ENCODE results near the gene PPA2.
"Not testable (repeated sequence)": the region's sequence is repeated elsewhere in the genome, so short reads cannot be mapped to it uniquely, and the experiment has no call there.

The PPA2 gene

DNA sequence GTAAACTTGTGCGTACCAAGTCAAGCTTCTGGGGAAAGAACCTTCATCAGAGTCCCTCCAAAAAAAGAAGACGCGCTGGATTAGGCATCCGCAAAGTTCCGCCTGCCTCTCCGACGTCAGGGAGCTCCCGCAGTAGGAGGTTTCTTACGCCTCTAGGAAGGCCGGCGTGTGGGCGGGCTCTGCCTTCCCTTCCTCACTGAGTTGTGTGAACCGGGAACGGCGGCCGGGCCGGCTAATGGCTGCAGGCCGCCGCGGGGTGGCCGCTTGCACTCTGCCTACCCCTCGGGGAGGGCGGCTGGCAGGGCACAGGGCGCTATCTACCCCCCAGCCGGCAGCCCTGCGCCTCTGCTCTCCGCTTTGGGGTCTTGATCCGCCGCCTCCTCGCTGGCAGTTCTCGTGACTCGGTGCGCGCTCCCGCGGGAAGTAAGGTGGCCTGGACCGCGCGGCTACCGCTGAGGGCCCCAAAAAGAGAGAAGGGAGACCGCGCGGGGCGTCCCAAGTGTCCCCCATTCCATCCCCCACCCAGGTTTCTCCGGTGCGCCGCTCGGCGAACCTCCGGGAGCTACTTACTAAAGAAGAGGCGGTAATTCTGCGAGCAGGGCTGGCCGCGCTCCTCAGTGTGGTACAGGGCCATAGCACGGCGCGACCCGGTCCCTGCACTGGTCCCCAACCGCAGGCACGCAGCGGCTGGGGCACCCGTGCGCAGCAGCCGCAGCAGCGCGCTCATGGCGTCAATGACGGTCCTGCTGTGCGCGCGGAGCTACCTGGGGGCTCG is at the start of gene PPA2:
TSS of gene PPA2 (minus strand) at position 739 of the 775 bp plus-strand sequence. CDS start at position 727, 12 bp downstream.
- peak; percentile 15 for DNase-seq

DNA sequence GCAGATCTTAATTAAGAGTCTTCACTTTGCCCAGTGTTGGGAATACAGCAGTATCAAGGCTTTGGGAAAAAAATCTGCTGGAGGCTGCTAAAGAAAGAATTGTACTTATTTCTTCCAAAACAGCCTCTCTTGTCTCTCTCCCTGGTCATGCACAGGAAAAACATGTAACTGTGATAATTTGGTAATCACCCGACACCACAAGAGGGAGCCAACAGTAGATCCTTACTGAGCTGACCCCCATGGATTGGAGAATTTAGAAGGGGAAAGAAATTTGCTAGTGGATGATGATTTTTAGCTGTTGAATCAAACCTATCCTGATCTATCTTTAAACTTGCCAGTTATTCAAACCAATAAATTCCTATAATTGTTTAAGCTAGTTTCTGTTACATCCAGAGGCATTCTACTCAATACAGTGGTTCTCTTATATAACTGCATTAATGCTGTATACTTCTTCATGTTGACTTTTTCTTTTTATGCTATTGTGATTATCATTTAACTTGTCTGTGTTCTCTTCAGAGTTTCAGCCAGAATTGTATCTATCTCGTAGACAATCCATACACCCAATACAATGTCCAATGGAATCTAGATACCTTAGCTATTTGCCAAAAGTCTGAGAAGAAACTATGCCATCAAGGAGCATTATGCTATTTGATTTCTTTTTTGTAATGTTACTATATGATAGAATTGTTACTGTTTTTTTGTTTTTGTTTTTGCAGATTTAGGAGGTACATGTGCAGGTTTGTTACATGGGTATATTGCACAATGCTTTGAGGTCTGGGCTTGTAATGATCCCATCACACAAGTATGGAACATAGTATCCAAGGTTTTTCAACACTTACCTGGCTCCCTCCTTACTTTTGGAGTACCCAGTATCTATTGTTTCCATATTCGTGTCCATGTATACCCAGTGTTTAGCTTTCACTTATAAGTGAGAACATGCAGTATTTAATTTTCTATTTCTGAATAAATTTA is 47.2 kb upstream of the PPA2 start:
- DNase-seq: peak; percentile 4

DNA sequence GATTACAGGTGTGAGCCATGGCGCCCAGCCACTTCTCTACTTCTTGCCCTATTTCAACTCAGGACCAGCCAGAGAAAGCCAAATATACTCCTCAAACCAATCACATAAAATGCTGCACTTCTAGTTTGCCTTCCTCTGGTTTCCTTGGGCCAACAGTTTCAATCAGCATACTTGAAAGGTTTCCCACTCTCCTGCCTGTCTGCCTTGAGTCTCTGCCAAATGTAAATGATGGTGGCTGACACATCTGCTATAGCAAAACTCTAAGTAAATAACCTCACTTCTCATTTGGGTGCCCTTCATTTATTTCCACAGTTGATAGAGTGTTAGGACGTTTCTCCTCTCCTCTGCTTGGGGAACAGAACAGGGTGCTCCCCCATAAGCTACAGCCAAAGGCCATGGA is 36.4 kb upstream of the PPA2 start:
- DNase-seq: peak; percentile 25

DNA sequence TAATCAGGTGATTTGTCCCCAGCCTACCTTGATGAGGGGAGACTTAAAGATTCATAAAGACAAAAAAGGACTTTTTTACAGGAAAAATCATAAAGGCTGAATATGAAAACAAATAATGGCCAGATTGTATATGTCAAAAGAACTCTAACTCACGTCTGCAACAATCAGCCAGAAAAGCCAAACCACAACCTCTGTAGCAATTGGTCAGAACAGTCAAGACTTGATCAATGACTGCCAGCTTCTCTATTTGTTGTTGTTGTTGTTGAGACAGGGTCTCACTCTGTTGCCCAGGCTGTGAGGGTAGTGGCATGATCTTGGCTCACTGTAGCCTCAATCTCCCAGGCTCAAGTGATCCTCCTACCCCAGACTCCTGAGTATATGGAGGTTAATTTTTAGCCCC is 35.9 kb upstream of the PPA2 start:
- no peak for DNase-seq

DNA sequence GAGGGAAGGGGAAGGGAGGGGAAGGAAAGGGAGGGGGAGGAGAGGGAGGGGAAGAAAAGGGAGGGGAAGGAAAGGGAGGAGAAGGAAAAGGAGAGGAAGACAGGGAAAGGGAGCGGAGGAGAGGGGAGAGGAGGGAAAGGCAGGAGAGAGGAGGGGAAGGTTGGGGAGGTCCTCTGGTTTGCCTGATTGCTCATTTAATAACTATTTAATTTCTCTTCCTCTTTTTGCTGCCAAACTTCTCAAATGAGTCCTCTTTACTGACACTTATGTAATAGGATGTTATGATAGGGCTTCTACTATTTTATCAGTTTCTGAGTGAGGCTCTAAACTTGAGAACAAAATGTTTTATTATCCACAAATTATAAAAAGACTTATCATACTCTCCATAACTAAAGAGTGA is 35.4 kb upstream of the PPA2 start:
- DNase-seq: no peak

DNA sequence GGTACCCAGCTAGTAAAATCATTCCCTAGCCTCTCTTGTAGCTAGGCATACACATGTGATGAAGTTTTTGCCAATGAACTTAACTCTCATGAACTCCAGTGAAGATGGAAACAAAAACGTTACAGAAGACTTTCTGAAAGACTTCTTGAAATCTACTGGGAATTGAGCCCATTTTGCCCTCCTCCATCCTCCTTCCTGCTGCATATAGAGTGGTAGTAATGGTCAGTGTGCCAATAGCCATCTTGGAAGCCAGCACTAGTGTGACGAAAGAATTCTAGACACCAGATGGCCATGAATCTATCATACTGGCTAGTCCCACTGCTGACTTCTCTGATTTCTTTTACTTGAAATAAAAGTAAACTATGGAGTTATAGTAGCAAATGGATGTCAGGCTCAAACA is 30.9 kb upstream of the PPA2 start:
- no peak for DNase-seq

DNA sequence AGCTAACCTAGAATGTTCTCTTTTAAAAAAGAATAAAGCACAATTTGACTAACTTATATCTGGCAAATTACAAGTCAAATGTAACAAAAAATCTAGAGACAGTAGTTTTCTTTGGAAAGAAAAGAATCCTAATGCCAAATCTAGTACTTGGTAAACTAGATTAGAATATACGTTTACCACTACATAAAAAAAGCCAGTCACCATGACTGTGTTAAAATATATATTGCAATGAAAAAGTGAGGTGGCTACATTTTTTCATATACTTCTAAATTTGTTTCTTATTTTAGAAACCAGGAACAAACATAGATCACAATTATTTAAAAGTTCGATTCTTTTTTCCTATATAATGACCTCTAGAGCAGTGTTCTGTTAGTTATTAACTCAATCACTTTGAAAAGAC is 29.6 kb upstream of the PPA2 start:
- no peak for DNase-seq

DNA sequence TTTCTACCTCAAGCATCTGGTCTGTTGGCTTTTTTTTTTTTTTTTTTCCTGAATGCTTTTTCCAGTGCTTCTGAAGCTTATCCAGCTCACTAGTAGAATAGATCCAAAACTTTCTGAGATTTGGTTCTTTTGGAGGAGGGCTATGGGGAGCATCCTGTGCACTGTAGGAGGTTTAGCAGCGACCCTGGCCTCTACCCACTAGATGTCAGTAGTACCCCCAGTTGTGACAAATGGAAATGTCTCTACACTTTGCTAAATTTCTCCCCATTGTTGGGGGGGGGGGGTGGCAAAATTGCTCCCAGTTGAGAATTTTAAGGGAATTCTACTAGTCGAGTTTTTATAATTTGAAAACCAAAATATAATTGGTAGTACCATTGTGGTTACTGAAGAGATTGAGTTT is 23.0 kb upstream of the PPA2 start:
- DNase-seq: no peak

DNA sequence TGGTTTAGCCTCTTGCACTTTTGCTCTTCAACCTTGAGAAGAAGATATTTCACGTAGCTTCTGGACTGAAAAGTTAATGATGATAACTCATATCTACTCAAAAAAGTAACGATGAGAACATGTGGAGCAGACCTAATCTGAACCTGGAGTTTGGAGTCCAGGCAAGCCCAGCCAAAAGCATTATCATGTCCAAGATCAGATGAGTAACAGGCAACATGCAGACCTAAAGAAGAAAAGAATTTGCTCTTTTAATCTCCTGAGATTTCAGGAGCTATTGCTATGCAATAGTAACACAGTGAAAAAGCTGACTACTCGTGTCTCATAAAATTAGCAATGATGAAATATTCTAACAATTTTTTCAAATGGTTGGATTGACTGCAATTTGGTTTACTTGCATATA is 21.8 kb upstream of the PPA2 start:
- no peak for DNase-seq

DNA sequence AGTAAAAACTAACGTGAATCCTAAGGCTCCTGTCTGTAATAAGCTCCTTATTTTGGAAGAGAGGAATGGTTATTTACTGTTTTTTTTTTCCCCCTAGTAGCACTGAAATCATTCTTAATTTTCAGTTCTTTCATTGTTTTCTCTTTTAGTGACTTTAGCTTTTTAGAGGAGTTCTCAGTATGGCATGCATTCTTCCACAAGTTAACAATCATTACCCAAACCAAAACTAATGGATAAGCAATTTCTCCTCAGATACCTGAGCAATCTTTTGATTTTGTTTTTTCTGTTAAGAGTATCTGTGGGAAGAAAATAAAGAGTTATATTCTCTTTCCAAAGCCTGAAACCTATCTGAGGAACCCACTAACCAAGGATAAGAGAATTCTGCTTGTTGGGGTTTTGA is 16.7 kb upstream of the PPA2 start:
- DNase-seq: no peak

DNA sequence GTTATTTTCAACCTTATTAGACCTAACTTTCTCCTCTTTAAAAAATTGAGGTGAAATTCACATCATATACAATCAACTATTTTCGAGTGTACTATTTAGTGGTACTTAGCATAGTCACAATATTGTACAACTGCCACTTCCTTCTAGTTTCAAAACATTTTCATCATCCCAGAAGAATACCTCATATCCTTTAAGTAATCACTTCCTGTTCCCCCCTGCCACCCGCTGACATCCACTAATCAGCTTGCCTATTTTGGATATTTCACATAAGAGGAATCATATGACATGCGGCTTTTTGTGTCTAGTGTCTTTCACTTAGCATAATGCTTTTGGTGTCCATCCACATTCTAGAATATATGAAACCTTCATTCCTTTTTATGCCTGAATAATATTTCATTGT is 10.0 kb upstream of the PPA2 start:
- DNase-seq: no peak

DNA sequence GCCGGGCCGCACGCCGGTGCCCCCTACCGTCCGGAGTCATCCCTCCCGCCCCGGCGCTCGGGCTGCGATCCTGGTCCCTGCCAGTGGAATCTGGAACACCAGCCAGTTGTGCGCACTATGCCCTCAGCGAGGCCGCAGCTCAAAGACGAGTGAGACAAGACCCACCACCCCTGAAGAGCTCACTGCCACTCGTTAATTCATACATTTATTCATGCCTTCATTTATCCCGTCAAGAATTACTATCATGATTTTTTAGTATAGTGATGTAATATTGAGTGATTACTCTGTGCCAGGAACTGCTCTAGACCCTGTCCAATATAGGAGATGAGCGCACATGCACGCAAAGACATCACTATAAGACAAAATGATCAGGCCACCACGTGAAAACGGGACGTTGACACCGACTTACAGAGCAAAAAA is 247 bp upstream of the PPA2 start:
- peak; percentile 21 for DNase-seq

DNA sequence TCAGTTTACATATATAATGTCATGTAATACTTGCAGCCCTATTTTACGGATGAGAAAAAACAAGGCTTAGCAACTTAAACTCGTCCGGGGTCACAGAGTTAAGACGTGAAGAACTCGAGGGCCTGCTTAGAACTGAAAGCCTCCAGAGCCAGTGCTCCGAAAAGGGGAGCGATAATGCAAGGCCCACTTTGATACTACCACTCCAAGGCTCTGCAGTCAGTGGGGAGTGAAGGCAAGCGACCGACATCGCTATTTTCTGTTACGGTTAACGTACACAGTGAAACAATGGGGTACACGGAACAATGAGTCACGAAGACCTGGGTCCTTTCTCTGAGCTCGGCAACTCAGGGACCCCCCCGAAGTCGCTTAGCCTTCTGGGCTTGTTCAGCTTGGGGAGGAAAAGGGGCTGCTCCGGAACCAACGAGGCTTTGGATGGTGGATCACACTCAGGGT is 965 bp downstream of the PPA2 start:
- no peak for DNase-seq

DNA sequence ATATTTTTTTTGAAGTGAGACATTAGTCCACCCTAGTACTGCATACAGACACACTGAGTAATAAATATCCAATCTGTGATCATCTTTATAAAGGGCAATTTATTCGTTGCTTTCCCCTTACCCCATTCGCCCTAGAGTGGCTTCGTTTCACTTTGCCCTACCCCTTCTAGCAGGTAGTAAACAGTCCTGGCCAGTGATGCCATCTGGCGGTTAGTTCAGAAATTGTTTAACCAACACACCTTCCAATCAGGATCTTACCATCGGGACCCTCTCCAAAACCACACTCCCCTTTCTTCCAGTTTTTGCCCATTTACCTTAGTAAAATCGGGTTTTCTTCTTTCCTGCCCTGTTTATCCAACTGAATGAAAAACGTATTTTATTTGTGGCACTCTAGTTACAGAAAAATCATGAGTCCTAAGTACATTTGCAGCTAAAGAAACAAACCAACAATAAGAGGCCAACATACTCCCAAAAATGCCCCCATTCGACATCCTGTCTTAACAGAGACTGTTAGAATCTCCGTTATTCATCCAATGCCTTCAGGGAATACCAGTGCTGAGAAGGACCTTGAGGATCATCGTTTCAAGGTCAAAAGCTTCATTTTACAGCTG is 2.2 kb downstream of the PPA2 start:
- DNase-seq: peak; percentile 26

DNA sequence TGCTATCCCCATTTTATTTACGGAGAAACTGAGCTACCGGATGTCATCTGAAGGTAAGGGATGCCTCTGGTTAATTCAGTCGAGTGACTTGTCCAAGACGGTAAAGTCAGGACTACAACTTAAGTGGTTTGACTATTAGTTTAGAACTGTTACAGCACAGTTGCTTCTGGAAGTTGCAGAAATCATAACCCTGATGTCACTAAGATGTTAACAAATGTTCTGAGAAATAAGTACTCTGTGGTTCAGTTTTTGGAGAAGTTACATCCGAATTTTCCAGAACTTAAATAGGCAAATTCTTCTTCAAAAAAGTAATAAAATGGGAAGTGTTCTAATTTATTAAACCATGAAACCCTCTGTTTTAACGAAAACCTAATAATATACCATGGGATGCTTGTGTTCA is 3.1 kb downstream of the PPA2 start:
- no peak for DNase-seq

DNA sequence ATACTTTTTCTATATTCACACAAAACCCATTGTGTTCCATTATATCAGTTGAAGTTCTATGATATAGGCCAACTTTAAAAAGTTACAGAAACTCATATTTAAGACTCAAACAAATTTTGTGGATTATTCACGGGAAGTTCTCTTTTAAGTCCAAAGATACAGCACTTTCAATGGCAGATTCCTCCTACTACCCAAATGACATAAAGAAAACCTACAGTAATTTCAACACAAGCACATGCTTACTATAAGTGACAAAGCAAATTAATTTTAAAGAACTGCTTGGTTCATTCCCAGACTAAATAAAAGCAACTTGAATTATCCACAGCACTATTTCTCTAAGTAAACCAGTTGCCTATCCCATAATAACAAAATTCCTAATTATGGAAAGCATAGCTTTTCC is 4.1 kb downstream of the PPA2 start:
- no peak for DNase-seq

DNA sequence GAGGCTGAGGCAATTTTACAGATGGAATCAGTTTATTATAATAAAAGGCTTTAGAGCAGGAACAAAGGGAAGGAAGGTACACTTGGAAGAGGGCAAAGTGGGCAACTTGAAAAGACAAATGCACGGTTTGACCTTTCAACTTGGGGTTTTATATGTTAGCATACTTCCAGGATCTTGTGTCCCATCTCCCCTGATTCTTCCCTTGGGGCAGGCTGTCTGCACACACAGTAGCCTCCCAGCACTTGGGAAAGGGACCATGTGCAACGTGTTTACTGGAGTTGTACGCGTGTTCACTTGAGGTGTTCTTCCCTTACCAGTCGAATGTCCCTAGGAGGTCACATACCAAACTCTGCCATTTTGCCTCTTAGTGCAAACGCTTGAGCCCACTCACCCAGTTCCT is 7.3 kb downstream of the PPA2 start:
- DNase-seq: no peak

DNA sequence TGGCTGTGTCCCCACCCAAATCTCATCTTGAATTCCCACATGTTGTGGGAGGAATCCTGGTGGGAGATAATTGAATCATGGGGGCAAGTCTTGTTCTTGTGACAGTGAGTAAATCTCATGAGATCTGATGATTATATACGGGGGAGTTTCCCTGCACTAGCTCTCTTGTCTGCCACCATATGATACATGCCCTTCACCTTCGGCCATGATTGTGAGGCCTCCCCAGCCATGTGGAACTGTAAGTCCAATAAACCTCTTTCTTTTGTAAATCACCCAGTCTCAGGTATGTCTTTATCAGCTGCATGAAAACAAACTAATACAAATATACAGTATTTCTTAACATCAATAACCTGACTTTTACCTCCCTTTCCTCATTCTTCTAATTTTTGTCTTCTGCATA is 9.3 kb downstream of the PPA2 start:
- DNase-seq: not testable (repeated sequence)

DNA sequence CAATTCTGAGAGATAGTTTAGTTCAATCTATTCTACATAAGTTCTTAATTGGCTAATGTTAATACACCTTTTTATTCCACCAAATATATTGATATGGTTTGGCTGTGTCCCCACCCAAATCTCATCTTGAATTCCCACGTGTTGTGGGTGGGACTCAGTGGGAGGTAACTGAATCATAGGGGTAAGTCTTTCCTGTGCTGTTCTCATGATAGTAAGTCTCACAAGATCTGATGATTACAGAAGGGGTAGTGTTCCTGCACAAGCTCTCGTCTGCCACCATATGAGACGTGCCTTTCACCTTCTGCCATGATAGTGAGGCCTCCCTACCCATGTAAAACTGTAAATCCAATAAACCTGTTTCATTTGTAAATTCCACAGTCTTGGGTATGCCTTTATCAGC is 11.3 kb downstream of the PPA2 start:
- DNase-seq: no peak

DNA sequence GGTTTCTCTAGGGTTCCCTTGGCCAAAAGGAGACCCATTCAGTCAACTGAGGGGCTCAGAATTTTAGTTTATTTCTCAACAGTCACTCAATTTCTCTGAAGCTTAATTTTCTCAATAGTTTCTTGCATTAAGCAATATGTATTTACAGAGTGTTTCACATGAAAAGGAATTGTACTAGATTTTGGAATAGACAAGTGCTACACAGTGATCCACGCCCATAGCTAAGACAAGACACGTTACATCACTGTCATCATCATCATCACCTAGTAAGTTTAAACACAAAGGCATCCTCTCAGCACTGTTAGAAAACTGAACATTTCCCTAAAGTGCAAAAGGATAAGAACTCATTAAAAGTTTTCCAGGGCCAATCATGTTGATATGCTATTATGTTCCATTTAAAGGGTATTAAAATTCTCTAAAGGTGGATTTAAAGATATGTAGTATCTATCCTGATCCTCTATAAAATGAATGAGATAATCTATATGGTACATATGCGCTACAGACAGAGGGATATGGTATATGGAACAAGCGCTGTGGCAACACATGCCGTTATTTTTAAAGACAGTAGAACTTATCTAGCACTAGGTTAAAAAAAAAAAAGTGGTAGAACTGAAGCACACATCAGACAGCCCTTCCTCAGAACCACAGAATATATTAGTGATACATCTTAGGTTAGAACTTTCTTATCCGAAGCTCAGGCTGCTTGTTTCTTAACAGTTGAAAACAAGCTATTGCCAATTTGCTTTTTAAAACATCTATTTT is 12.1 kb downstream of the PPA2 start:
- DNase-seq: no peak

DNA sequence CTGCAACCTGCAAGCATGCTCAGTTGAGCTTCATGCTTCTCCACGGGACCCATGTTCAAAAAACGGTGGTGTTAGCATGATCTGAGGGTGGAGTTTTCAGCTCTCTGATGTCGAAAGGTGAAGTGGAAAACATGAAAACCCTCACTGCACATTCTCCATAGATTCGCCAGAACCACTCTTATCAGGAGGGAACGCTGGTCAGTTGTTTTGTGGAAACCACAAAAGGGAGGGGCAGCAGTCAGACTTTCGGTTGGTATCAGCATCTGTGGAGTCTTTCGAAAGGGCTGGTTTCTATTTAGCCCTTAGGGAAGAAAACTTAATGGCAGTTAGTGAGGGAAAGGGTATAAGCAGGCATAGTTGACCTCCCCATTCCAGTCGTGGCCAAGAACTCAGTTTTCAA is 12.6 kb downstream of the PPA2 start:
- no peak for DNase-seq

DNA sequence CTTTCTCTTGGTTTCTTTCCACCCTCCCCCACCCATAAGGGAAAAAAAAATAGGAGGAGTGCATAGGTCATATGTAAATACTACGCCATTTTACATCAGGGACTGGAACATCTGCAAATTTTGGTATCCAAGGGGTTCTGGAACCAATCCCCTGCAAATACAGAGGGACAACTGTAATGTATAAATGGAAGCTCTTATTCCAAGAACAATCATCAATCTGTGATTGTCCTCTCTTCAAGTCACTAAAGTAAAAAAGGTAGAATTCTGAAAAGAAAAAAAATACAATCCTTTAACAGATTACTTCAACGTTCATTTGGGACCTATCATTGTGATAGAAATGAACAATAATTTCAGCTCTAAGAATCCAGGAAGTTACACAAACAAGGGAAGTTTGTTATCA is 13.6 kb downstream of the PPA2 start:
- no peak for DNase-seq

DNA sequence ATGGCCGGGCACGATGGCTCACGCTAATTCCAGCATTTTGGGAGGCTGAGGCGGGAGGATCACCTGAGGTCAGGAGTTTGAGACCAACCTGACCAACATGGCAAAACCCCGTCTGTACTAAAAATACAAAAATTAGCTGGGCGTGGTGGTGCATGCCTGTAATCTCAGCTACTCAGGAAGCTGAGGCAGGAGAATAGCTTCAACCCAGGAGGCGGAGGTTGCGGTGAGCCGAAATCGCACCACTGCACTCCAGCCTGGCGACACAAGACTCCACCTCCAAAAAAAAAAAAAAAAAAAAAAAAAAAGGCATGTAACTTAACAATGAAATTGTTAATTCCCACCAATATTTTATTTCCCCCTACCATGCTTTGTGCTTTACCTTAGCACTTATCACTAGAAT is 15.3 kb downstream of the PPA2 start:
- DNase-seq: not testable (repeated sequence)
